Lung microvascular endothelial cell (primary cell): ENCODE data around the gene TLN1. TPM values are rescaled to one million over a fixed set of nuclear protein-coding genes. Genes with fewer than 3 reads are reported as not detected.
A peak's percentile ranks its signal among the peaks of the same experiment; 100 is the strongest.

Experiments
- DNase-seq, 2 donors: peaks; one replicate each; pipeline versions ENCODE4 v3.0.0 to v3.0.0-alpha.2; 2010; ENCODE audit warnings: low read depth in 2 of 2
- total RNA-seq: library from RNA; depleted of rRNA; stranded (reverse); fragments of >200 nt; gene quantifications from 2 replicates; pipeline ENCODE4 v1.2.1, GENCODE V29; 2014

Gene TLN1
- total RNA-seq = 165 and 180 TPM in 2 replicates

- peak; percentile 98 to 99 for DNase-seq
Measured at GRCh38 chr9:35732185-35732799, at the start of gene TLN1, which contains the start of gene CREB3. TSS of gene TLN1 (minus strand) at chr9:35732195. CDS start at chr9:35725694, 6,501 bp downstream. TSS of gene CREB3 (plus strand) at chr9:35732666. CDS start at chr9:35732773, 107 bp downstream.

GRCh38 chr9:35781066-35781465 is 49.1 kb upstream of the TLN1 start:
- DNase-seq = no peak

- no peak for DNase-seq
Measured at GRCh38 chr9:35778496-35778895, 46.5 kb upstream of the TLN1 start.

GRCh38 chr9:35776018-35776417 is 44.0 kb upstream of the TLN1 start:
- DNase-seq = no peak

GRCh38 chr9:35774907-35775635 is 43.1 kb upstream of the TLN1 start:
- peak in 1 of 2 donors; percentile 60 for DNase-seq

GRCh38 chr9:35771943-35772342 is 39.9 kb upstream of the TLN1 start:
- no peak for DNase-seq

- DNase-seq = peak; percentile 72 to 73
Measured at GRCh38 chr9:35771534-35771933, 39.5 kb upstream of the TLN1 start.

GRCh38 chr9:35771075-35771433 is 39.1 kb upstream of the TLN1 start:
- DNase-seq = no peak

GRCh38 chr9:35769763-35770162 is 37.8 kb upstream of the TLN1 start:
- no peak for DNase-seq

GRCh38 chr9:35767458-35767857 is 35.5 kb upstream of the TLN1 start:
- no peak for DNase-seq

GRCh38 chr9:35766997-35767396 is 35.0 kb upstream of the TLN1 start:
- DNase-seq = no peak

- no peak for DNase-seq
Measured at GRCh38 chr9:35763803-35764202, 31.8 kb upstream of the TLN1 start.

- DNase-seq = no peak
Measured at GRCh38 chr9:35763181-35763580, 31.2 kb upstream of the TLN1 start.

GRCh38 chr9:35760651-35761050 is 28.7 kb upstream of the TLN1 start:
- DNase-seq = peak; percentile 92 to 96

- DNase-seq = no peak
Measured at GRCh38 chr9:35759795-35760194, 27.8 kb upstream of the TLN1 start.

GRCh38 chr9:35758475-35759050 is 26.6 kb upstream of the TLN1 start:
- peak in 1 of 2 donors; percentile 27 for DNase-seq

- DNase-seq = no peak
Measured at GRCh38 chr9:35757892-35758275, 25.9 kb upstream of the TLN1 start.

- peak; percentile 53 to 68 for DNase-seq
Measured at GRCh38 chr9:35757226-35757891, 25.4 kb upstream of the TLN1 start.

GRCh38 chr9:35756275-35757225 is 24.6 kb upstream of the TLN1 start:
- peak; percentile 88 to 92 for DNase-seq

- peak; percentile 37 to 52 for DNase-seq
Measured at GRCh38 chr9:35755071-35755470, 23.1 kb upstream of the TLN1 start.

GRCh38 chr9:35754264-35754663 is 22.3 kb upstream of the TLN1 start, which contains the start of gene MSMP:
TSS of gene MSMP (minus strand) at chr9:35754276. CDS start at chr9:35754129, 147 bp downstream.
- DNase-seq = peak; percentile 43 to 87
